GM19452 (cell line): ENCODE measurements around the gene MIGA2.

Source experiments
- ATAC-seq: cut with Tn5 transposase; IDR thresholded peaks from one replicate; pipeline ENCODE4 v1.9.1; 2021; ENCODE audit not compliant: unreplicated experiment

The MIGA2 gene

DNA sequence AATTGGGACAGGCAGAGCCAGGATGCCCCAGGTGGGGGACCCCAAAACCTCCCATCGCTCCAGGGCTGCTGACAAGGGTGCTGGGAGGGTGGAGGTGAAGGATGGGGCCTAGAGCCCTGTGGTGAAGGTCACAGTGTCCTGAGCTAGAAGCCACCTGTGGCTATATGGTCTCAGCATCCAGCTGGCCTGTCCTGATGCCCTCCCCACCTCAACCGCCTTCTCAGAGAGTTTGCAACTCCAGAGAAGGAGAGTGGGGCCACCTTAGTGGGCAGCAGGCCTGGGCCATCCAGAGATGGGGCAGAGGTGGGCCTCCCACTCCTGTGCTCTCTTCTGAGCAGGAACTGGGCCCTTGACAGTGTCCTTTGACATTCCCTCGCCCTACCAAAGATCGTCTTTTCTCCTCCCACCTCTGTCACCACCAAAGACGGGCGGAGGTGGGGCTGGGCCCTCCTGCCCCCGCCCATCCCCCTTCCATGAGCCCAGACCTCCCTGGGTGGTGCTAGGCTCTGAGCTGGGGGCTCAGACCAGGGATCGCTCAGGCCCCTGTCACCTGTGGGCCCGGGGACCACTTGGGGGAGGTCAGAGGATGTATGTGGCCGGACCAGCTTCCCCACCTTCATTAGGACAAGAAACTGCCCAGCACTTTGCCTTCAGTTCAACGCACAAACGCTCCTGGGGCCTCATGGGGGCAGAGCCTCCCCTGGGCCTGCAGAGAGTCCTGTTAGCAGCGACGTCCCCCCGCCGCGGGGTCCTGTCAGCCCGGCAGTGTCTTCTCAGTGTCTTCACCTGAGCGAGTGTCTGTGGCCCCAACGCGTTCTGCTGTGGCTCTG, 34.5 kb downstream of the MIGA2 start:
- ATAC-seq = no peak

DNA sequence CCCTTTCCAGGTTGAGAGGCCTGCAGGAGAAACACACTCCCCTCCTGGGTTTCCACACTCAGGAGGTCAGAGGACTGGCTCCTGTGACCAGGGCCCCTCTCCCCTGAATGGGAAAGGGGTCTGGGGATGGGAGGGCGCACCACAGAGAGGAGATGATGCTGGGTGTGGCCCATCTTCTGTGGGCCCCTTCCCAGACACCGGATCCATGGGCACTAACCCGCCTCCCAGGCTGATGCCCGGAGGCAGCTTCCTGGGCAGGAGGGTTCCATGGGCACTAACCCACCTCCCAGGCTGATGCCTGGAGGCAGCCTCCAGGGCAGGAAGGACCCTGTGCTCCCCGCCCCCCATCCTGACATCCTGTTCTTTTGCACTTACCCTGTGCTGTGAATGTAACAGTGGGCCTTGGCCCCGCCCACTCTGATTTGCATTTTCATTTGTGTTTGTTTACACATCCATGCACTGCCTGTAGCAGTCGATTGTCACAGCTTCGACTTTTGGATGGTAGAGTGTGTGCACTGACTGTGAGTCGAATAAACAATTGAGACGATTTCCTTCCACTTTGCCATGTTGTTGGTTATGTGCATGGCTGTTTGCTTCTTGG, 35.2 kb downstream of the MIGA2 start:
- ATAC-seq = no peak

DNA sequence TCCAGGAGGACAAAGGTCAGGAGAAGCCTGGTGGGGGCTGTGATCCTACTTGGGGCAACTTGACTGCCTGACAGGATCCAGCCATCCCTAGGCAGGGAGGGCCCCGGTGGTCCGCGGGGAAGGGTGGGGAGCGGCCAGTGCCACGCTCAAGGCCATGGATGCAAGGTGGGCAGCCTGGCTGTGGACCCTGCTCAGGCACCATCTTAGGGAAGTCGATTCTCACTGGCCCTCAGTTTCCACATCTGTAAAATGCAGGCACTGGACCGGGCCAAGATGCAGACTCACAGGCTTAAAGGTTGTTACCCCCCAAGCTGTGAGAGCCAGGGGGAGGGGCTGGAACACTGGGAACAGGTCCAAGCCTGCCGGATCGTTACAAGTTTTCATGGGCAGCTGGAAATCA, 35.7 kb downstream of the MIGA2 start:
- ATAC-seq = no peak

DNA sequence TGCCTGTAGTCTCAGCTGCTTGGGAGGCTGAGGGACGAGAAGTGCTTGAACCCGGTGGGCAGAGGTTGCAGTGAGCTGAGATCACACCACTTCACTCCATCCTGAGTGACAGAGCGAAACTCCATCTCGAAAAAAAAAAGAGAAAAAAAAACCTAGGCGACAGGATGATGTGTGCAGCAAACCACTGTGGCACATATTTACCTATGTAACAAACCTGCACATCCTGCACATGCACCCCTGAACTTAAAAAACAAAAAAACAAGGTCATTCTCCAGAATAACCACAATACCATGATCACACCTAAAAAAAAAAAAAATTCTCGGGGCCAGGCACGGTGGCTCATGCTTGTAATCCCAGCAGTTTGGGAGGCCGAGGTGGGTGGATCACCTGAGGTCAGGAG, 37.0 kb downstream of the MIGA2 start:
- no peak for ATAC-seq

DNA sequence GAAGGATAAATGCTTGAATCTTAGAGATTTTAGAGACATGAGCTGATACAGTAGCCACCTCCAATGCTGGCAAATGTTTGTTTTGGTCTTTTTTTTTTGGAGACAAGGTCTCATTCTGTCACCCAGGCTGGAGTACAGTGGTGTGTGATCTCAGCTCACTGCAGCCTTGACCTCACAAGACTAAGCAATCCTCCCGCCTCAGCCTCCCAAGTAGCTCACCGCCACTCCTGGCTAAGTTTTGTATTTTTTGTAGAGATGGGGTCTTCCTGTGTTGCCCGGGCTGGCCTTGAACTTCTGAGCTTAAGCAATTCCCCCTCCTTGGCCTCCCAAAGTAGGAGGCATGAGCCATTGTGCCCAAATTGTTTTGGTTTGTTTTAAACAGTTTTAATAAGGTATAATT, 37.7 kb downstream of the MIGA2 start:
- no peak for ATAC-seq

GRCh38 chr9:129075996-129076639, 39.7 kb downstream of the MIGA2 start:
- ATAC-seq = no peak

- ATAC-seq = no peak
Observed at GRCh38 chr9:129076640-129077037, 40.2 kb downstream of the MIGA2 start.

DNA sequence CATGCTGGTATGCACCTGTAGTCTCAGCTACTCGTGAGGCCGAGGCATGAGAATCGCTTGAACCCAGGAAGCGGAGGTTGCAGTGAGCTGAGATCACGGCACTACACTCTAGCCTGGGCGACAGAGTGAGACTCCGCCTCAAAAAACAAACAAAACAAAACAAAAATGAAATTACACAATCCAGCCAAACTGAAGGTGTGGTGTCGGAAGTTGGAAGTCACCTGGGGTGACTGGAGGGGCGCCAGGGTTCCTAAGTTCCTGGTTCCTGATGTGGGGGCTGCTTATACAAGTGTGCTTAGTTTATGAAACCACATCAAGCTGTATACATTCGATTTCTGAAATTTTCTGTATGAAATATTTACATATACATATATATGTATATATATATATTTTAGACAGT, 40.8 kb downstream of the MIGA2 start:
- ATAC-seq = no peak

- ATAC-seq = no peak
Observed at GRCh38 chr9:129078691-129079503, 42.5 kb downstream of the MIGA2 start.

DNA sequence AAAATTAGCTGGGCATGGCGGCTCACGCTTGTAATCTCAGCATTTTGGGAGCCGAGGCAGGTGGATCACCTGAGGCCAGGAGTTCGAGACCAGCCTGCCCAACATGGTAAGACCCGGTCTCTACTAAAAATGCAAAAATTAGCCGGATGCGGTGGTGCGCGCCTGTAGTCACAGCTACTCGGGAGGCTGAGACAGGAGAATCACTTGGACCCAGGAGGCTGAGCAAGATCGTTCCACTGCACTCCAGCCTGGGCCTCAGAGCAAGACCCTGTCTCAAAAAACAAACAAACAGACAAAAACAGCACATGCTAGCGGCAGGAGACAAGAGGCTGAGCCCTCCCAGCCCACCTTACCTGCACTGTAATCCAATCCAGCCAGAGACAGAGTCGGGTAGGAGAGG, 43.4 kb downstream of the MIGA2 start:
- no peak for ATAC-seq

GRCh38 chr9:129080298-129080600, 43.8 kb downstream of the MIGA2 start:
- no peak for ATAC-seq

GRCh38 chr9:129080601-129081387, 44.4 kb downstream of the MIGA2 start, which contains the start of gene DOLPP1:
Gene DOLPP1 (plus strand): TSS chr9:129081111. CDS start chr9:129081132, 21 bp downstream.
- peak; percentile 89 for ATAC-seq

GRCh38 chr9:129081388-129081904, 45.0 kb downstream of the MIGA2 start:
- no peak for ATAC-seq

GRCh38 chr9:129084087-129084486, 47.7 kb downstream of the MIGA2 start:
- ATAC-seq = no peak

GRCh38 chr9:129089246-129089645, 52.8 kb downstream of the MIGA2 start:
- ATAC-seq = no peak

GRCh38 chr9:129093602-129094386, 57.4 kb downstream of the MIGA2 start:
- no peak for ATAC-seq

DNA sequence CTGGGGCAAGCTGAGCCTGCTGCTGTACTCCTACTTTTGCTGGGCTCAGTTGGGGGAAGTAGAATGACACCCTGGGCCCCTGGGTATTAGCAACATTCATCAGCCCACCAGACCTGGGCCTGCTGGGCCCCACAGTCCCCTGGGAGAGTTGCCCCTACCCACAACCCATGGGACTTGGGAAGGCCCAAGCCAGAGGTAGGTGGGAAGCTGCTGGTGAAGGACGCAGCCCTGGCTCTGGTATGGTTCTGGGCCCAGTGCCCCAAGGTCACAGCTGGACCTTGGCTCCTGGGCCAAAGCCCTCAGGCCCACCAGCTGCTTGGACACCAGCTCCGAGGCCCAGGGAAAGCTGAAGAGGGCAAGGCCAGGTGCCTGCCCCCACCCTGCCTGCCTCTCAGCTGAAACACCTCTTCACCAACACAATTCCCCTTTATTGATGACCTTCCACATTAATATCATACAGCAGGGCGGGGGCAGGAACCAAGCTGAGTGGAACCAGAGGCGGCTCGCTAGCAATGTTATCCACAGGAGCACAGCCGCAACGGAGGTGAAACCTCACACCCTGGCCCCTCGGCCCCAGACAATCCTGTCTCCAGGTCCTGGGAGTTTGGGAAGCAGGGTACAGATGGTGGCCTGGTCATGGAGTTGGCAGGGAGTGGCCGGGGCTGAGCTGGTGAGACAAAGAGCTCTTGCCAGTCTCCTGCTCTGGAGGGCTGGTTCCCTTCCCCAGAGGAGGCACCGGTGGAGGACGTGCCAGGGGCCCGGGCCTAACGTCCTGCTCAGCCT, 58.2 kb downstream of the MIGA2 start:
- no peak for ATAC-seq

- no peak for ATAC-seq
Observed at GRCh38 chr9:129095170-129095667, 58.8 kb downstream of the MIGA2 start.

DNA sequence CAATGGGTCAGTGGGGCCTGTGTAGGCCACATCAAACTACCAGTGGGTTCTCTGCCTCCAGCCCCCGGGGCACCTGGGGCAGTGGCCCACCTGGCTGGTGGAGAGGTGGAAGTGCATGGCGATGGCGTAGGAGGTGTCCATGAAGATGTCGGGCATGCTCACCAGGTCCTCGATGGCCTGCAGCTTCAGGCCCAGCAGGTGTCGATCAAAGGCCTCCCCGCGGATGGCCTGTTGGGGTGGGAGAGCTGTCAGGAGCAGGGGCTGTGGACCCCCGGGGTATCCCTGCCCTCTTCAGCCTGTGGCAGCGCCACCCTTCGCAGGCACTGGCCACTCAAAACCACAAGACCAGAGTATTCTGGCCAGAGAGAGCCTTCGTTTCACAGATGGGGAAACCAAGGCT, 59.5 kb downstream of the MIGA2 start:
- ATAC-seq = no peak
